Neural progenitor cell (in vitro differentiated cells): ENCODE results near the gene STX16. TPM values are rescaled to one million over a fixed set of nuclear protein-coding genes. Genes with fewer than 3 reads are reported as not detected.

Source experiments
- DNase-seq: peaks from one replicate; pipeline ENCODE4 v3.0.0-alpha.2; 2016; ENCODE audit warnings: low spot score
- H2AFZ ChIP-seq: fragments of 200-600 bp; sonication (generic); replicated peaks from 2 replicates; pipeline ENCODE4 v1.6.1; 2016; ENCODE audit warnings: antibody characterized with exemption
- H3F3A ChIP-seq: fragments of 200-600 bp; sonication (generic); 2 replicates; pipeline ENCODE4 v1.6.1; 2016; ENCODE audit warnings: antibody characterized with exemption, low read depth
- H3K27ac ChIP-seq: fragments of 200-600 bp; sonication (generic); 2 replicates; pipeline ENCODE4 v1.5.1; 2016; ENCODE audit warnings: mild to moderate bottlenecking
- H3K27me3 ChIP-seq: fragments of 200-600 bp; sonication (generic); 2 replicates; pipeline ENCODE4 v1.6.1; 2016; ENCODE audit warnings: mild to moderate bottlenecking, moderate library complexity
- H3K36me3 ChIP-seq: fragments of 200-600 bp; sonication (generic); 2 replicates; pipeline ENCODE4 v1.5.1; 2016
- H3K4me1 ChIP-seq: fragments of 200-600 bp; sonication (generic); 2 replicates; pipeline ENCODE4 v1.6.1; 2016; ENCODE audit warnings: mixed run types
- H3K4me2 ChIP-seq: fragments of 200-600 bp; sonication (generic); 2 replicates; pipeline ENCODE4 v1.6.1; 2016
- H3K4me3 ChIP-seq: fragments of 200-600 bp; sonication (generic); 2 replicates; pipeline ENCODE4 v1.5.1; 2016
- H3K79me2 ChIP-seq: fragments of 200-600 bp; sonication (generic); 2 replicates; pipeline ENCODE4 v1.6.1; 2016; ENCODE audit warnings: low read depth
- H3K9ac ChIP-seq: fragments of 200-600 bp; sonication (generic); 2 replicates; pipeline ENCODE4 v1.6.1; 2016
- H3K9me3 ChIP-seq: fragments of 200-600 bp; sonication (generic); 2 replicates; pipeline ENCODE4 v1.5.1; 2016; ENCODE audit warnings: low read depth
- H4K20me1 ChIP-seq: fragments of 200-600 bp; sonication (generic); 2 replicates; pipeline ENCODE4 v1.6.1; 2016; ENCODE audit warnings: low read depth
- H3K27ac Mint-ChIP-seq: 3 replicates; pipeline ENCODE4 v1.8.0; 2021; ENCODE audit warnings: mixed read lengths
- H3K27me3 Mint-ChIP-seq: 2 replicates; pipeline ENCODE4 v1.8.0; 2022; ENCODE audit warnings: low read depth, mild to moderate bottlenecking, inconsistent platforms, moderate library complexity, mixed read lengths; ENCODE audit not compliant: insufficient read depth
- H3K36me3 Mint-ChIP-seq: 3 replicates; pipeline ENCODE4 v1.8.0; 2021; ENCODE audit warnings: mixed read lengths
- H3K4me1 Mint-ChIP-seq: 3 replicates; pipeline ENCODE4 v1.8.0; 2021; ENCODE audit warnings: mixed read lengths
- H3K4me3 Mint-ChIP-seq: 3 replicates; pipeline ENCODE4 v1.8.0; 2021; ENCODE audit warnings: mild to moderate bottlenecking, moderate library complexity, mixed read lengths
- H3K9me3 Mint-ChIP-seq: 3 replicates; pipeline ENCODE4 v1.8.0; 2020; ENCODE audit warnings: mixed read lengths
- CTCF ChIP-seq: fragments of 200-600 bp; sonication (generic); IDR thresholded peaks from 2 replicates; pipeline ENCODE4 v1.5.1; 2017; ENCODE audit warnings: antibody characterized with exemption, mild to moderate bottlenecking
- EZH2 ChIP-seq: fragments of 200-600 bp; sonication (generic); IDR thresholded peaks from 2 replicates; pipeline ENCODE4 v1.6.1; 2017; ENCODE audit warnings: antibody characterized with exemption, mild to moderate bottlenecking, moderate library complexity
- EZH2phosphoT487 ChIP-seq: fragments of 200-600 bp; sonication (generic); IDR thresholded peaks from 2 replicates; pipeline ENCODE4 v1.6.1; 2017; ENCODE audit warnings: antibody characterized with exemption
- total RNA-seq: library from RNA; depleted of rRNA; stranded (reverse); fragments of >200 nt; gene quantifications from 2 replicates; pipeline ENCODE4 v1.2.3, GENCODE V29; 2015; ENCODE audit warnings: low replicate concordance

STX16 gene
- total RNA-seq, 1 donor from 2014 or later, result 46.6 TPM

DNA sequence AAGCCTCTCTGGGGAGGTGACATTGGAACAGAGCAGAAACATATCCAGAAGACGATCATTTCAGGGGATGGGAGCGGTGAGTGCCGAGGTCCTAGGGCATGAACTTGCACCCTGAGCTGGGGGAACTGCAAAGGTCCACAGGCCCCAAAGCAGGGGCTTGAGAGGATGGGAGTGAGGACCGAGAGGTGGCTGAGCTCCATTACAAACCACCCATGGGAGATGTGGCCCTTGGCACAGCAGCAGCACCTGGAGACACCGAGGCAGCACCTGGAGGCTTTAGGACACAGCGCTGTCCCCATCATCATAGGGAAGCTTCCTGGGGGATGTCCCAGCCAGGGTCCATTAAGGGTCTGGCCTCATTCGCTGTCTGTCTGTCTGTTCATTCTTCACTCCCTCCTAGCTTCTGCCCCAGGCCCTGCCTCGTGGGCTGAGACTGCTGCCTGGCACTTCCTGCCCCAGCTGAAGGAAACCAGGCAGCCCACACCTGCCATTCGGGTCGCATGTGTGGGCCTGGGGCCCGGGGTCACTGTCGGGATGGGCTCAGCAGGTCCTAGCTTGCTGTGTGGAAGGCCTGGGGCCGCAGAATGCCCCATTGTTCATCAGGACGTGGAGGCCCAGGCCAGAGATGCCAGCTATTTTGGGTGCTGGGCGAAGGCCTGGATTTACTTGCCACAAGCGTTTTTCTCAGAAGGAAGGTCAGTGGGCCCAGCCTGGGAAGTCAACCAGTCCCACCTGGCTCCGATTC lies 42.8 kb upstream of the STX16 start:
- Mint-ChIP-seq H3K27me3 (peaks cover 4% of the 10 kb centered on the region), H3K36me3 (no peaks in the 10 kb centered on the region), H3K4me1 (peaks cover 7% of the 10 kb centered on the region), H3K27ac (no peak overlapping the region), H3K9me3 (peaks cover 2% of the 10 kb centered on the region), H3K4me3 (no peak overlapping the region)
- no peaks in the 10 kb centered on the region for H4K20me1 ChIP-seq
- no peaks in the 10 kb centered on the region for H3F3A ChIP-seq
- no peaks in the 10 kb centered on the region for H3K4me1 ChIP-seq
- TF ChIP-seq EZH2 (no peak), EZH2phosphoT487 (no peak), CTCF (no peak)
- no peaks in the 10 kb centered on the region for H3K27me3 ChIP-seq
- no peak overlapping the region for H2AFZ ChIP-seq
- no peaks in the 10 kb centered on the region for H3K36me3 ChIP-seq
- no peak overlapping the region for H3K4me3 ChIP-seq
- H3K9ac ChIP-seq, result no peak overlapping the region
- no peak overlapping the region for H3K27ac ChIP-seq
- H3K4me2 ChIP-seq, result no peak overlapping the region
- no peaks in the 10 kb centered on the region for H3K9me3 ChIP-seq
- no peaks in the 10 kb centered on the region for H3K79me2 ChIP-seq
- DNase-seq, result no peak

- H2AFZ ChIP-seq, result no peak overlapping the region
- no peak overlapping the region for H3K4me3 ChIP-seq
- peaks cover 4% of the 10 kb centered on the region for H3K27me3 Mint-ChIP-seq
- TF ChIP-seq EZH2 (no peak), CTCF (no peak)
- H3K79me2 ChIP-seq, result no peaks in the 10 kb centered on the region
- H3K36me3 ChIP-seq, result no peaks in the 10 kb centered on the region
- H3K9ac ChIP-seq, result no peak overlapping the region
- H3K36me3 Mint-ChIP-seq, result no peaks in the 10 kb centered on the region
- H3K4me1 Mint-ChIP-seq, result peaks cover 5% of the 10 kb centered on the region
- no peaks in the 10 kb centered on the region for H3K4me1 ChIP-seq
- DNase-seq, result no peak
- no peaks in the 10 kb centered on the region for H3F3A ChIP-seq
- no peak overlapping the region for H3K4me3 Mint-ChIP-seq
- H3K27me3 ChIP-seq, result no peaks in the 10 kb centered on the region
- no peaks in the 10 kb centered on the region for H3K9me3 Mint-ChIP-seq
- H3K27ac Mint-ChIP-seq, result no peak overlapping the region
- no peaks in the 10 kb centered on the region for H4K20me1 ChIP-seq
- no peak overlapping the region for H3K27ac ChIP-seq
- no peaks in the 10 kb centered on the region for H3K9me3 ChIP-seq
- H3K4me2 ChIP-seq, result no peak overlapping the region
Observed at GRCh38 chr20:58609026-58609425, 42.1 kb upstream of the STX16 start.

- no peak overlapping the region for H3K4me2 ChIP-seq
- Mint-ChIP-seq H3K36me3 (no peaks in the 10 kb centered on the region), H3K27ac (no peak overlapping the region), H3K27me3 (peaks cover 5% of the 10 kb centered on the region), H3K4me1 (peaks cover 2% of the 10 kb centered on the region), H3K9me3 (no peaks in the 10 kb centered on the region), H3K4me3 (no peak overlapping the region)
- H3K9me3 ChIP-seq, result no peaks in the 10 kb centered on the region
- H3K79me2 ChIP-seq, result no peaks in the 10 kb centered on the region
- no peaks in the 10 kb centered on the region for H3F3A ChIP-seq
- no peaks in the 10 kb centered on the region for H4K20me1 ChIP-seq
- H3K36me3 ChIP-seq, result no peaks in the 10 kb centered on the region
- TF ChIP-seq EZH2phosphoT487 (no peak), CTCF (no peak), EZH2 (no peak)
- H3K27me3 ChIP-seq, result no peaks in the 10 kb centered on the region
- no peak for DNase-seq
- H2AFZ ChIP-seq, result no peak overlapping the region
- no peaks in the 10 kb centered on the region for H3K4me1 ChIP-seq
- H3K9ac ChIP-seq, result no peak overlapping the region
- H3K27ac ChIP-seq, result no peak overlapping the region
- no peak overlapping the region for H3K4me3 ChIP-seq
Observed at GRCh38 chr20:58610071-58610800, 40.8 kb upstream of the STX16 start.
